ENCODE results near the gene F2RL2. TPM values are rescaled to one million over a fixed set of nuclear protein-coding genes. Genes with fewer than 3 reads are reported as not detected.
"Not testable (repeated sequence)": the region's sequence is repeated elsewhere in the genome, so short reads cannot be mapped to it uniquely, and the experiment has no call there.

Gene F2RL2
- total RNA-seq, 1 experiment from 2014 or later: 4.1 TPM

- DNase-seq (ENCODE audit: low read depth): no peak
These were observed 1.1 kb downstream of the F2RL2 start for GRCh38 chr5:76622076-76622475.

- DNase-seq (ENCODE audit: low read depth): no peak
These were observed 3.0 kb downstream of the F2RL2 start for GRCh38 chr5:76620166-76620565.

- DNase-seq (ENCODE audit: low read depth): no peak
These were observed 5.5 kb downstream of the F2RL2 start for GRCh38 chr5:76617675-76618074.

GRCh38 chr5:76617229-76617628 is 6.0 kb downstream of the F2RL2 start:
- DNase-seq (ENCODE audit: low read depth): no peak

- no peak for DNase-seq (ENCODE audit: low read depth)
These were observed 7.0 kb downstream of the F2RL2 start for GRCh38 chr5:76616206-76616605.

GRCh38 chr5:76615759-76616158 is 7.4 kb downstream of the F2RL2 start:
- peak; percentile 18 for DNase-seq (ENCODE audit: low read depth)

GRCh38 chr5:76612942-76613341 is 10.3 kb downstream of the F2RL2 start:
- DNase-seq (ENCODE audit: low read depth): no peak

- no peak for DNase-seq (ENCODE audit: low read depth)
These were observed 13.0 kb downstream of the F2RL2 start for GRCh38 chr5:76610196-76610595.

GRCh38 chr5:76608833-76609232 is 14.4 kb downstream of the F2RL2 start:
- DNase-seq (ENCODE audit: low read depth): peak; percentile 56

GRCh38 chr5:76607353-76607871 is 15.8 kb downstream of the F2RL2 start:
- DNase-seq (ENCODE audit: low read depth): no peak

GRCh38 chr5:76606701-76607100 is 16.5 kb downstream of the F2RL2 start:
- DNase-seq (ENCODE audit: low read depth): no peak

GRCh38 chr5:76604838-76605237 is 18.4 kb downstream of the F2RL2 start:
- peak; percentile 44 for DNase-seq (ENCODE audit: low read depth)

- DNase-seq (ENCODE audit: low read depth): not testable (repeated sequence)
These were observed 19.2 kb downstream of the F2RL2 start for GRCh38 chr5:76603991-76604390.

GRCh38 chr5:76602094-76602726 is 21.0 kb downstream of the F2RL2 start:
- no peak for DNase-seq (ENCODE audit: low read depth)

GRCh38 chr5:76601470-76601869 is 21.7 kb downstream of the F2RL2 start:
- DNase-seq (ENCODE audit: low read depth): peak; percentile 61

GRCh38 chr5:76600716-76601115 is 22.5 kb downstream of the F2RL2 start:
- no peak for DNase-seq (ENCODE audit: low read depth)

- DNase-seq (ENCODE audit: low read depth): no peak
These were observed 24.7 kb downstream of the F2RL2 start for GRCh38 chr5:76598531-76598930.

- DNase-seq (ENCODE audit: low read depth): no peak
These were observed 27.3 kb downstream of the F2RL2 start for GRCh38 chr5:76595755-76596481.

GRCh38 chr5:76594107-76594506 is 29.1 kb downstream of the F2RL2 start:
- no peak for DNase-seq (ENCODE audit: low read depth)

GRCh38 chr5:76592692-76593091 is 30.5 kb downstream of the F2RL2 start:
- no peak for DNase-seq (ENCODE audit: low read depth)

GRCh38 chr5:76591366-76591765 is 31.8 kb downstream of the F2RL2 start:
- DNase-seq (ENCODE audit: low read depth): no peak

- DNase-seq (ENCODE audit: low read depth): peak; percentile 6
These were observed 33.2 kb downstream of the F2RL2 start for GRCh38 chr5:76590027-76590426.

GRCh38 chr5:76586531-76586930 is 36.7 kb downstream of the F2RL2 start:
- DNase-seq (ENCODE audit: low read depth): no peak

Data from HT1080 (cell line).